WERI-Rb-1 (cell line): Measurements from ENCODE around the gene ALLC.
"Not testable (repeated sequence)": the region's sequence is repeated elsewhere in the genome, so short reads cannot be mapped to it uniquely, and the experiment has no call there.

ENCODE experiments used
- DNase-seq: peaks from one replicate; pipeline ENCODE4 v3.0.0-alpha.2; 2020
- H3K27ac ChIP-seq: fragments of 250-450 bp; sonication (Bioruptor Pico); 2 replicates; pipeline ENCODE4 v1.5.1; 2020; ENCODE audit warnings: mild to moderate bottlenecking, moderate library complexity
- H3K27me3 ChIP-seq: fragments of 250-450 bp; sonication (Bioruptor Pico); 2 replicates; pipeline ENCODE4 v1.5.1; 2021; ENCODE audit warnings: mild to moderate bottlenecking, low read depth, moderate library complexity; ENCODE audit not compliant: insufficient read depth, severe bottlenecking
- H3K36me3 ChIP-seq: fragments of 250-450 bp; sonication (Bioruptor Pico); 2 replicates; pipeline ENCODE4 v1.5.1; 2020; ENCODE audit warnings: mild to moderate bottlenecking, moderate library complexity
- H3K4me3 ChIP-seq: 2 replicates; pipeline ENCODE4 v1.5.1; 2011; ENCODE audit warnings: low read depth, mild to moderate bottlenecking, control low read depth, low read length
- H3K9me3 ChIP-seq: fragments of 250-450 bp; sonication (Bioruptor Pico); 2 replicates; pipeline ENCODE4 v1.5.1; 2021; ENCODE audit warnings: mild to moderate bottlenecking, moderate library complexity; ENCODE audit not compliant: severe bottlenecking
- TF ChIP-seq, protein P1 (sequence below): IDR thresholded peaks from 2 replicates; pipeline ENCODE4 v1.5.1; 2011; ENCODE audit warnings: low read depth, mild to moderate bottlenecking, control low read depth, inconsistent platforms, low read length

Gene ALLC

GRCh38 chr2:3612639-3613523, 45.1 kb upstream of the ALLC start:
- no peak for DNase-seq
- H3K4me3 ChIP-seq: no peak overlapping the region
- TF ChIP-seq, protein P1, sequence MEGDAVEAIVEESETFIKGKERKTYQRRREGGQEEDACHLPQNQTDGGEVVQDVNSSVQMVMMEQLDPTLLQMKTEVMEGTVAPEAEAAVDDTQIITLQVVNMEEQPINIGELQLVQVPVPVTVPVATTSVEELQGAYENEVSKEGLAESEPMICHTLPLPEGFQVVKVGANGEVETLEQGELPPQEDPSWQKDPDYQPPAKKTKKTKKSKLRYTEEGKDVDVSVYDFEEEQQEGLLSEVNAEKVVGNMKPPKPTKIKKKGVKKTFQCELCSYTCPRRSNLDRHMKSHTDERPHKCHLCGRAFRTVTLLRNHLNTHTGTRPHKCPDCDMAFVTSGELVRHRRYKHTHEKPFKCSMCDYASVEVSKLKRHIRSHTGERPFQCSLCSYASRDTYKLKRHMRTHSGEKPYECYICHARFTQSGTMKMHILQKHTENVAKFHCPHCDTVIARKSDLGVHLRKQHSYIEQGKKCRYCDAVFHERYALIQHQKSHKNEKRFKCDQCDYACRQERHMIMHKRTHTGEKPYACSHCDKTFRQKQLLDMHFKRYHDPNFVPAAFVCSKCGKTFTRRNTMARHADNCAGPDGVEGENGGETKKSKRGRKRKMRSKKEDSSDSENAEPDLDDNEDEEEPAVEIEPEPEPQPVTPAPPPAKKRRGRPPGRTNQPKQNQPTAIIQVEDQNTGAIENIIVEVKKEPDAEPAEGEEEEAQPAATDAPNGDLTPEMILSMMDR: no peak
- H3K27me3 ChIP-seq: no peaks in the 10 kb centered on the region
- no peak overlapping the region for H3K27ac ChIP-seq
- peaks cover 26% of the 10 kb centered on the region for H3K9me3 ChIP-seq
- H3K36me3 ChIP-seq: no peaks in the 10 kb centered on the region

DNA sequence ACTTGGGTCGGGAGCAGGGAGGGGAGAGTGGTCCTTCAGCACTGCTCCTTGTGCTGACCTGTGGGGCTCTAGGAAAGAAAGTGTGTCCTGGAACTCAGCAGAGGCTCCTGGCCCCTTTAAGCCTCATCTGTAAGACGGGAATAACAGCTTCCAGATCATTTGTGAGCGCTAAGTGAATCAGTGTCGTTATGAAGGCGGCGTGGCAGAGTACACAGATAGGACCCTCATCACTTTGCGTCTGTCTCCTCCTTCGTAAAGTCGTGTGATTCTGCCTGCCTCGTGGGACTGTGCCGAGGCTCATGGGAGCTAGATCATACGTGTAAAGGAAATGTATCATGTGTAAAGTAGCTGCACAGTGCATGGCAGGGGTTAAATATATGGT, 44.5 kb upstream of the ALLC start:
- Histone ChIP-seq H3K27ac (no peak overlapping the region), H3K27me3 (no peaks in the 10 kb centered on the region), H3K36me3 (no peaks in the 10 kb centered on the region), H3K4me3 (no peak overlapping the region), H3K9me3 (peaks cover 26% of the 10 kb centered on the region)
- TF ChIP-seq, protein P1: no peak
- no peak for DNase-seq

GRCh38 chr2:3614743-3615142, 43.3 kb upstream of the ALLC start:
- H3K36me3 ChIP-seq, H3K4me3 ChIP-seq, H3K27me3 ChIP-seq, DNase-seq, H3K27ac ChIP-seq: not testable (repeated sequence)
- peaks cover 26% of the 10 kb centered on the region for H3K9me3 ChIP-seq

DNA sequence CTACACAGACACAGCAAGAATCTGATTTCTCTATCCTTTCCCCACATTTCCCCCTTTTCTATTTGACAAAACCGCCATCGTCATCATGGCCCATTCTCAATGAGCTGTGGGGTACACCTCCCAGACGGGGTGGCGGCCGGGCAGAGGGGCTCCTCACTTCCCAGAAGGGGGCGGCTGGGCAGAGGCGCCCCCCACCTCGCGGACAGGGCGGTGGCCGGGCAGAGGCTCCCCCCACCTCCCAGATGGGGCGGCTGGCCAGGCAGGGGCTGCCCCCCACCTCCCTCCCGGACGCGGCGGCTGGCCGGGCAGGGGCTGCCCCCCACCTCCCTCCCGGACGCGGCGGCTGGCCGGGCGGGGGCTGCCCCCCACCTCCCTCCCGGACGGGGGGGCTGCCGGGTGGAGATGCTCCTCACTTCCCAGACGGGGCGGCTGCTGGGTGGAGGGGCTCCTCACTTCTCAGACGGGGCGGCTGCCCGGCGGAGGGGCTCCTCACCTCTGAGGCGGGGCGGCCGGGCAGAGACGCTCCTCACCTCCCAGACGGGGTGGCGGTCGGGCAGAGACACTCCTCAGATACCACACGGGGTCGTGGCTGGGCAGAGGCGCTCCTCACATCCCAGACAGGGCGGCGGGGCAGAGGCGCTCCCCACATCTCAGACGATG, 42.3 kb upstream of the ALLC start:
- H3K27me3 ChIP-seq, H3K36me3 ChIP-seq, H3K27ac ChIP-seq, DNase-seq, H3K4me3 ChIP-seq: not testable (repeated sequence)
- H3K9me3 ChIP-seq: peaks cover 26% of the 10 kb centered on the region

- DNase-seq, H3K36me3 ChIP-seq, H3K27ac ChIP-seq, H3K27me3 ChIP-seq, H3K4me3 ChIP-seq: not testable (repeated sequence)
- H3K9me3 ChIP-seq: peaks cover 26% of the 10 kb centered on the region
Measured at GRCh38 chr2:3616435-3617197, 41.4 kb upstream of the ALLC start.

- TF ChIP-seq, protein P1: no peak
- Histone ChIP-seq H3K27me3 (no peaks in the 10 kb centered on the region), H3K4me3 (no peak overlapping the region), H3K36me3 (no peaks in the 10 kb centered on the region), H3K9me3 (peaks cover 21% of the 10 kb centered on the region), H3K27ac (no peak overlapping the region)
- DNase-seq: no peak
Measured at GRCh38 chr2:3617198-3617890, 40.7 kb upstream of the ALLC start.
